HG02571 (cell line): Measurements from ENCODE around the gene CTU2.

Experiments
- ATAC-seq: cut with Tn5 transposase; IDR thresholded peaks from one replicate; pipeline ENCODE4 v1.9.1; 2021; ENCODE audit warnings: mild to moderate bottlenecking, moderate library complexity; ENCODE audit not compliant: unreplicated experiment

Gene CTU2

DNA sequence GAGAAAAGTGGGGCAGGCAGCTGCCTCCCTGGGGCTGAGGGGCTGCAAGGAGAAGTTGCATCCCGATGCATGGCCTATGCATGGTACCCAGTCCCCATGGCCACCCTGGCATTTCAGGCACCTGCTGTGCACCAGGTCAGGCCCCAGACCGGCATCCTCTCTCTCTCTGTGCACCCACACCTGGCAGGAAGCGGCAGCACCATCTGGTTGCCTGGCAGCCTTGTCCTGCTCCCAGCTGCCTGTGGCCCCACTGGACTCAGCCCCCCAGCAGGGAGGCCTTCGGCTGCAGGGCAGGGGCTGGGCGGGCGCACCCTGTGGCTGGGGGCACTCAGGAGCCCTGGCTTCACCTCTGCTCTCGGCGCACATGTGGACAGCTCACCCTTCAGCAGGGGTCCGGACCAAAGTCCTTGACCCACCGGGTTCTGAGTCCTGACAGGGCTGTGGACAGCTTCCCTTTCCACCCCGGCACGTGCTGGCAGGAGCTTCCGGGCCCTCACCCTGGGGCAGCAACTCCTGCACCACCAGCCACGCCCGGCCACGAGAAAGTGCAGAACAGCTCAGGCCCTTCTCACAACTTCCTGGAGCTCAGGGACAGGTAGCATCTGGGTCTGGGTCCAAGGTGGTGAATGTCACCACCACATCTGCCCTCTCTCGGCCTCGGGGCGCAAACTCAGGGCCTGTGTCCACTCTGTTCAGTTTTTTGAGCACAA lies 36.7 kb downstream of the CTU2 start:
- ATAC-seq, result no peak

DNA sequence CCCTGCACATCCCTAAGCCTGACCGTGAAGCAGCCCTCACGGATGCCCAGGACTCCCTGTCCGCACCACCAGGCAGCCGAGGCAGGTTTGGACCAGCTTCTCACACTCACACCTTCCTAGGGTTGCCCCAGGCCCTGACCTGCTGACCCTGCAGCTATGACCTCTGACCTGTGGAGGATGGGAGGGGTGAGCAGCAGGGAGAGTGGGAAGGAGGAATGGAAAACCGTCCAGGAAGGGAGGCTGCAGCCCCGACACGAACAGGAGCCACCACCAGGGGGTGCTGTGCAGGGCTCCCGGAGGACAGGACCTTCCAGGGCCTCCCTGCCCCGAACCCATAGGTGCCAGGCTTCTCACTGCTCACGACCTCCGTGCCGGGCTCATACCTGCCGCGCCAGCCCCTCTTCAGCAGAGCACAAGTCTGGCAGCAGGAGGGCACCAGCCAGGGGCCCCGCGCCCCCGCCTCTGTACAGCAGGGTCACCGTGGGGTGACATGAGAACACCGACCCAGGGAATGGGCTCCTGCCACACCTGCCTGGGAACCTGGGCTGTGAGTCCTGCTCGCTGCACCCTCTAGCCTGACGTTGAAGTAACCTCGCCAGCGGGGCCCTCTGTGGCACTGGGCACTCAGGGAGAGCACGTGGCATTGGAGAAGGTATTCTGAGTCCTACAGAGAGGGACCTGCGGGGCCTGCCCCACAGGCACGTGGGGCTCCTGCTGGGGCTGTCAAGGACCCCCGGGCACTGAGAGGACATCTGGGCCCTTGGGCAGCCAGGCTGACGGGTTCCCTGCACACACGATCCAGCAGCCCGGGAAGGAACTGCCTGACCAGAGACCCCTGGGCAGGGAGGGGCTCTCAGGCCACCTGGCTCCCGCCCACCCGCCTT lies 37.6 kb downstream of the CTU2 start:
- no peak for ATAC-seq

DNA sequence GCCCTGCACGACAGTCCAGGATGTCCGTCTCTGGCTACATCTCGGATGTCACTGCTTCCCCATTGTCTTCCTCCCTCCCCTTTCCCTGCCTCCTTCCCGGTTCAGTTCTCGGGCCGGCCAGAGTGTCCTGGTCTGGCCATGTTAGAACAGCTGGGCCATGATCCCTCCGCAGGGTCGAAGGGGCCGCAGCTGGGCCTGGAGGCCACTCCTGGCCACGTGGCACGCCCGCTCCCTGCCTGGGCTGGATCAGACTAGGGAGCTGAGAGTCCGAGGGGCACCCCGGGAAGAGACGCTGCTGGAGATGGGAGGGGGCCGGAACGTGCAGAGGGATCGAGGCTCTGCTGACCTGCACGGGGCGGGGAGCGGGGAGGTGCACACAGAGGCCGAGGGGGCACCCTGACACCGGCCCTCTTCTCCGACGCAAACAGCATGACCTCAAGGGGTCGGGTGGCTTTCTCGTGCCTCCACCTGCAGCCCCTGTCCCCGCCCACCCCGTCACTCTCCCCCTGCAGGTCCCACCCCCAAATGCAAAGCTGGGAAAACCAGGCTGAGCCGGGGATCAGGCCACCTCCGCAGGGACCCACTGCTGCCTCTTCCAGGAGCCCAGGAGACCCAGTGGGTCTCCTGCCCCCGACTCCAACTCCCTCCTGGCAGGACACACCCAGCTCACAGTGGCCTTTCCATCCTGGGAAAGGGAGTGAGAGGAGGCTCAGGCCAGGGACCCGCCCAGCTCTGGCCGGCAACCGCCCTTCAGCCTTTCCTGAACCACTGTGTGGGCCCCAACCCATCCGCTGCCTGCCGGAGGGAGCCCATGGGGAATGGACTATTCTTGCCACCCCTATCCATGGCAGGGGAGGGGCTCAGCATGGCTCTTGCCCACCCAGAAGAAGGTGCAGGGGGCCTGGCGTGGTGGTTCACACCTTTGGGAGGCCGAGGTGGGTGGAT lies 38.5 kb downstream of the CTU2 start:
- no peak for ATAC-seq

DNA sequence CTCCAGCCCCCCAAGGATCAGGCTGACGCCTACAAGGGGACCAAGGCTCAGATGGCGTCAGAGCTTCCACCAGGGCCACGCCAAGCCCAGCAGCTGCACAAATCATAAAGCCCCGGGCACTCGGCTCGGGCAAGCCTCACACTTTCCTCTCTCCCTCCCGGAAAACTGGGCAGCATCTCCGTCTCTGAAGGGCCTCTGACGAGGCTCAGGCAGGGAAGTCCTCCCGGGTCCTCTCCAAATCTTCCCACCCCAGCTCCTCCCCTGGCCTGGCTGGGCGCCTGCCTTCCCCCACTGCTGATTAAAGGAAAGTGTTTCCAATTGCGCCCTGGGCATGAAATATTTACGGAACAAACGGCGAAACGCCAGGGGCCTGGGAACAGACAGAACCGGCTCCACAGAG lies 40.2 kb downstream of the CTU2 start:
- ATAC-seq, result no peak

DNA sequence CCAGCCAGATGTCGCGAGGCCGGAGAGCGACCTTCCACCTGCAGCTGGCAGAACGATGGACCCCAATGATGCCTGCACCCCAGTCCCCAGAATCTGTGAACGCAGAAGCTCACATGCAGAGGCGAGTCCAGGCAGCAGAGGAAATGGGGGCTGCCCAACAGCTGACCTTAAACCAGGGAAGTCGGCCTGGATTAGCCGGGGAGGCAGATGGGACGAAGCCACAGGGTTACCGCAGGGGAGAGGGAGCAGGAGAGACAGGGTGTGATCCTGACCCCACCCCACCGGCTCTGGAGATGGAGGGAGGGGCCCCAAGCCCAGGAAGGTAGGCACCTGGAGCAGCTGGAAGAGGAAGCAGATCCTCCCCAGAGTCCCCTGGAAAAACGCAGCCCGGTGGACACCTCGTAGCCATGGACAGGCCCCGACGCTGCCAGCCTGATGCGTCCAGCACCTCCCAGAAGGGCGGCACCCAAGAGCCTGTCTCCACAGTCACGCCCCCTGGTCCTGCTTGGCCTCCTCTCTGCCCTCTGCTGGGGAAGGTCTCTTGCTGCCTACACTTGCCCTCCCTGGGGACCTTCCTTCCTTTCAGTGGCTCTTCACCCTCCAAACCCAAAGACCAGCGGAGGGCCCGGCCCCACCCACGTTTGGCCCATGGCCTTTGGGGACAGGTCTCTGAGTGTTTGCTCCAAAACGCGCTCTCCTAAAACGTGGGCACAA lies 41.4 kb downstream of the CTU2 start:
- ATAC-seq, result no peak

DNA sequence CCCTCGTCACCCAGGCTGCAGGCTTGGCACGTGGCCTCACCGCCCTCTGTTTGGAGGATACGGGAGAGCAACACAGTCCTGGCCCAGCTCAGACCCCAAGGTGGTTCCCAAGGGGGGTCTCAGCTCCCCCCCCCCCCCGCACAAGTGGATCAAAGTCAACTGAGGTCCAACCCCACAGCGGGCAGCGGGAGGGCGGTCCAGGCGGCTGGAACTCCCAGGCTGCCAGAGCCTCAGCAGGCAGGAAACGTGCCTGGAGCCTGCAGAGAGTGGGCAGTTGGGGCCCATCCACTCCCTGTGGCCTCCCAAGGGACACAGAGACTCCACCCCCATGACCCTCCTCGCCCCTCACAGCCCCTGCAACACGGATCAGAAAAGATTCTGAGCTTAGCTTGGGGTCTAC lies 42.1 kb downstream of the CTU2 start:
- ATAC-seq, result no peak

DNA sequence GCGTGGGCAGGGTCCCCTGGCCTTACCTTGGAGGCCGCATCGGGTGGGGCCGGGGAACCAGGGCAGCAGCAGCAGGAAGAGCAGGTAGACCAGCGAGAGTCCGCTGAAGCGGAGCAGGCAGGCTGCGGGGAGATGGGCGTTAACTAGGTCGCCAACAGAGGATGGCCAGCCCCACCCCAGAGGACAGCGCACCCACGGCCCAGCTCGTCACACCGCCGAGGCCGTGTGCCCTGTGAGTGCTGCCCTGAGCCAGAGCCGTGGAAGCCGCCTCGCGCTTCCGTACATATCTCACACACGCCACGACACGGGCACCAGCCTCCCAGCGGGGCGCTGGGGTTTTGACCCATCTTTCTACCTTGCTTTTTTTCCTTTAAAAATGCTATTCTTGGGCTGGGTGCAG lies 43.1 kb downstream of the CTU2 start:
- ATAC-seq, result no peak

DNA sequence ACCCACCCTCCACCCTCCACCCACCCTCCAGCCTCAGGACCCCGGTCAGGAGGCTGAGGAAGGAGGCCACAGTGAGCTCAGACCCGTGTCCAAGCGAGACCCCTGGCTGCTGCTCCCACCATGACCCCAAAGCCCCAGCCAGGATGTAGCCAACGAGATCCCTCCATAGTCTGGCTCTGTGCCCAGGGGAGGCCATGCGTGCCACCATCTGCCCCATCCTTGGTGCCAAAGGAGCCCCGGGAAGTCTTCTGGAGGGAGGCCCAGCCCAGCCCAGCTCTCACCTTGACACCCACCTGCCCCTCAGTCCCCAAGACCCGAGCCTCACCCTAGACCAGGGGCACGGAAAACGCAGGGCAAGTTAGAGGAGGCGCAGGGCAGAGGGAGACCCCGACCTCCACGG lies 44.6 kb downstream of the CTU2 start:
- ATAC-seq, result no peak

DNA sequence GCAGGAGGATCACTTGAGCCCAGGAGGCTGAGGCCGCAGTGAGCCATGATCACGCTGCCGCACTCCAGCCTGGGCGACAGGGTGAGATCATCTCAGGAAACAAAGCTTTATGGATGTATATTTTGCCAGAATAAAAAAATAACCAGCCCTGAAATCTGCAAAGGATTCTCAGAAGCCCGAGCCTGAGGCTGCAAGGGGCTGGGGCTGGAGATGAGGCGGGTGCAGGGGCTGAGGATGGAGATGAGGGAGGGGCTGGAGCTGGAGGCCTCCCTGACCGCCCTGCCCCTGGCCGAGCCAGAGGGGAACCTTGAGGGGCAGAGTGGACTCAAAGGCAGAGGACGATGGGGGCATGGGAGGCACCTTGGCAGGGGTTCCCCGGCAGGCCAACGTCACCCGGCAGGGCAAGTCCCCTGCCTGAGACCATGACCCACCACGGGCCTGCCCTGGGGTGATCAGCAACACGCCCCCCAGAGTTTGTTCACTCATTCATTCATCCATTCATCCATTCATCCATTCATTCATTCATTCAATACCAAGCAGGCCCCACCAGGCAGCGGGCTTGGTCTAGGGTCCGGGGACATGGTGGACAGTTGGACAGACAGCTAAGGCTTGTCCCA lies 46.2 kb downstream of the CTU2 start:
- ATAC-seq, result no peak

DNA sequence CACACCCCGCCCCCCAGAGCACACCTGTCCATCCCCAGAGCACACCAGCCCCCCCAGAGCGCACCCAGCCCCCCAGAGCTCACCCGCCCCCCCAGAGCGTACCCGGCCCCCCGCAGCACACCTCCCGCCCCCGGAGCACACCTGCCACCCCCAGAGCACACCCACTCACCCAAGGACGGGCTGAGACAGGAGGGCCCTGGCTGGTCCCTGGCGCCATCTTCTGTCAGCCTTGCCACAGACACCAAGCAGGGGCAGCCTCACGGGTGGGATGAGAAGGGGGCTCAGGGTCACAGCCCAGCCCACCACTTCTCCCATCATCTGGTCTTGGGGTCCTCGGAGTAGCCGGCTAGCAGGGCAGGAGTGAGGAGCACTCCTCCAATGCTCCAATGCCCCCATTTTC lies 46.9 kb downstream of the CTU2 start:
- ATAC-seq, result no peak

DNA sequence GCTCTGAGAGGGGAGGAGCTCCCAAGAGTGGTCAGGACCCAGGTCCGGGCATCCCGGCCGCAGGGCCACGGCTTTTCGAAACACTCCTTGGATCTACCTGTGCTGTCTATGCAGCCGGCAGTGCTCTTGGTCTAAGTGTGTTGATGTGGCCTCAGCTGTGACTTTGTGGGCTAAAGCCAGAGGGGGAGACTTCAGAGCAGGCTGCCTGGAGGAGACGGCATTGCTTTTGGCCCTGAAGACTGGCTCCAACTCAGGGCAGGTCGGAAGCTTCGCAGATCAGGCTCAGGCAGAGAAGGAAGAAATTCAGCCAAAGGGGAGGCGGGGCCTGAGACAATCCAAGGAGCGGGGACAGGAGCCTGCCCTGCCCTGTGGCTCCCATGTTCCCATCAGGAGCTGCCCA lies 47.3 kb downstream of the CTU2 start:
- ATAC-seq, result no peak

DNA sequence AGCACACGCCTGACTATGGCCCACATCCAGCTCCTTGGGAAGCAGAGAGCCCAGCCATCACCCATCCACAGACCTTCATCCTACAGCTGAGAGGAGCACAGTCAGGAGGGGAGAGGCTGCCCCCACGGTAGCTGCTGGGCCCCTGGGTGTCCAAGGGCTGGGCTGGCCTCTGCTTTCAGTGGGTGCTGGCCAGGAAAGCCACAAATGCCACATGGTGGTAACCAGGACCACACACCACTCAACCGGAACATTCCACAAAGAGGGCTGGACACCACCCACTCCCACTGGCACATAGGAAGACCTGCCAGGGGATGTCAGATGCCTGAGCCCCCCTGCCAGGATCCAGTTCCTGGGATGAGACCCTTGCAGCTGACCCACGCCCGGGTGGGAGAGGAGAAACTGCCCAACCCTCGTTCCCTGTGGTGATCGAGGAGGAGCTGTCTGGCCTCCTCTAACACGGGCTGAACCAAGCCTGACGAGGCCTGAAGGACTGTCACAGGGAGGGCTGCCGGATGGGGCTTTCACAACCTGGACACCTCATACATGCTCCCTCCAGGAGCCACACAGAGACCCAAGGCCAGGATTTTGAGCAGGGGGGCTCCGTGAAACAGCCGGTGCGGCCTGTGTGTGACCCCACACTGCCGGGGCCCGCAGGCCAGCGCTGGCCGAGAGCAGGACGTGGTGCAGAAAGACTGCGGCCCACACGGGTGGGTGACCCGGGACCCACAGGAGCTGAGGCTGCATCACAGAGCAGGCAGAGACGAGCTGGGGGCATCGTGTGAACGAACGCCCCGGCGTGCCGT lies 48.0 kb downstream of the CTU2 start:
- no peak for ATAC-seq

DNA sequence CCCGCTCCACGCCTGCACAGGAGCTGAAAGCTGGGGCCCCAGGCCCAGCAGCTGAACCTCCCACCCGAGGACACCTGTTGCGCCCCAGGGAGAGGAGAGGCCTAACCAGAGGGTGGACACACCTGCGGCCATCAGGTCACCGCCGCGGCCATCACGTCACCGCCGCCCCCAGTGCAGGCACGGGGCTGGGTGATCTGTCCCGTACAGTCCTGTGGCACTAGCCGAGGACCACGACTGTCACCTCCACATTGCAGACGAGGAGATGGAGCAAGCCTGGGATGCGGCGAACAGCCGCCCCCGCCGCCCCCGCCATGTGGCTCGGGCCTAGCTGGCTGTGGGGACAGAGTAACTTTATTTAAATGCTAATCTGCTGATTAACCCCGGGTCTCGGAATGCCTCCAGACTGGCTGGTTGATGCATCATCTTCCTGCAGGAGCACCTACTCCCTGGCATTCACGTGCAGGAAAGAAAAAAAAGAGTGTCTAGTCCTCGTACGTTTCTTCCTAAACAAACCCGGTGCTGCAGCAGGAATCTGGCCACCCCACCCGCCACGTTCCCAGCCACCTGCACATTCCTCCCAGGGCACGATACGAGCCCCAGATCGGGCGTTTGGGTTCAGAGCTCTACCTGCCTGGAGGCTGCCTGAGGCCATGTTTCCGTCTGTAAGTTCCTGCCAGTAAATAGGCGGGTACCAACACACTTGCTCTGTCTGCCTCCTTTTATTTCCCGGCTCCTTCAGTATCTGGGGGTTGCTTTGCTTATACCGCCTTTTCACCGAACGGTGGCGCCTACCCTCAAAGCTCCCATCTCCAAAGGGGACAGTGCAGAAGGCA lies 48.8 kb downstream of the CTU2 start:
- no peak for ATAC-seq

DNA sequence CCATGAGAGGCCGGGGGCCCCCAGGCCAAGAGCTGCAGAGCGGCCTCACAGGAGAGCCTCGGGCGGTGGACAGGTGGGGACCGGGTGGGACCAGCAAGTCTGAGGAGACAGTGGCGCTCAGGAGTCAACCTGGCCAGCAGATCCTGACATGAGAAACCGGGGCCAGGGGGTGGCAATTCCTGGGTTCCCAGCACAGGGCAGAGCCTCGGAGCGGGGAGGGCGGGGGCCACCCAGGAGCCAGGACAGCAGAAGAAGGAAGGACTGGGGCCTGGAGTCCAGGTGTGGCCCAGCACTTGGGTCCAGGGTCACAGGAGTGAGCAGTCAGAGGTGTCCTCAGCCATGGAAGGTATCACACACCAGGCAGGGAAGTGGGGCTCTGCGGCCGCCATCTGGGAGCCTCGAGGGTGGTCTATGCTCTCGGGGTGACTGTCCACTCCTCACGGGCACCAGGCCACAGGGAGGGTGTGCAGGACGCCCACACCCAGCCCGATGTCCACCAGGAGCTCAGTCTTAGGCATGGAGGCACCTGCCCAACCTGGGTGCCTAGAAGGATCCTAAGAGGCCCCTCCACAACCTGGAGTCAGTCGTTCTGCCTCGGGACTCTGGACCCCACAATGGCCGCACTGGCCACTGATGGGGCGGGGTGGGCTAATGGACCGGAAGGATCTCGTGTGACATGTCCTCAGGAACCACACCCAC lies 49.6 kb downstream of the CTU2 start:
- no peak for ATAC-seq

DNA sequence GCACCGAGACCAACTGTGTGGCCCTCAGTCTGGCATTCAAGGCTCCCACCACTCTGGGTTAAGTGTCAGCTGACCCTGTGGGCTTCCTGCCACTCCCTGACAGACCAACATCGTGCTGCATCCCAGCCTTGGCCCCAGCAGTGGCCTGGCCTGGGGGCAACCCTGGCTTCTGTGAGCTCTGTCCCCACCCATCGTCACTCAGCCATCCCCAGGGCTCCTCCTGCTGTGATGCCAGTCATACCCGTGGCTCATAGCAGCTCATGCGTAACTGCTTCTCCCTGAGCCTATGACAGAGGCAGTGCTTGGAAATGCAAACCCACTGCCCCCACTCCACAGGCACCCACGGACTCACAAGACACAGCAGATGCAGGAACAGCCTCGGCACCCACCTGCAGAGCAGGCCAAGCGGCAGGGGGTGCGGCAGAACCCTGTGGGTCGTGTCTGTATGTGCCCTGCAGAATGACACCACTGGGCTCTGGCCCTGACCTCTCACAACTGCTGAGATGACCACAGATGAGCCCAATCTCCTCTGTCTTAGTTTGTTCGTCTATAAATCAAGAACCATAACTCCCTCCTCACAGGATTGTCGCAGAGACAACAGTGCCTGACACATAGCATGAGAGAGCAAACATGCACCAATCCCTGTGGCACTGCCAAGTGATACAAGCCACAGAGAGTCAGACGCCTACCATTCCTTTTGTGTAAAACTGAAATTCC lies 52.1 kb downstream of the CTU2 start:
- no peak for ATAC-seq

DNA sequence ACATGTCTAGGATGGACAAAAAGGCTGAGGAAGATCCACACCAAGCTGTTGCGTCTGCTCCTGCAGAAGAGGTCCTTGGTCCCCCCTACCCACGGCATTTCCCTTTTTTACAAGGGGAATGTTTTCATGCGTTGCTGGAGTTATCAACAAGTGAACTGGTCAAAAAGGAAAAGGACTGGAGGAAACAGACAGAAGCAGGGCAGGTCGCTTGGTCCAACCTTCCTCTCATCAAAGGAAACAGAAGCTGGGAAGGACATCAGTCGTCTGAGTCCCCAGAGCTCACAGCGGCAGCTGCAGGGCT lies 52.6 kb downstream of the CTU2 start:
- no peak for ATAC-seq

DNA sequence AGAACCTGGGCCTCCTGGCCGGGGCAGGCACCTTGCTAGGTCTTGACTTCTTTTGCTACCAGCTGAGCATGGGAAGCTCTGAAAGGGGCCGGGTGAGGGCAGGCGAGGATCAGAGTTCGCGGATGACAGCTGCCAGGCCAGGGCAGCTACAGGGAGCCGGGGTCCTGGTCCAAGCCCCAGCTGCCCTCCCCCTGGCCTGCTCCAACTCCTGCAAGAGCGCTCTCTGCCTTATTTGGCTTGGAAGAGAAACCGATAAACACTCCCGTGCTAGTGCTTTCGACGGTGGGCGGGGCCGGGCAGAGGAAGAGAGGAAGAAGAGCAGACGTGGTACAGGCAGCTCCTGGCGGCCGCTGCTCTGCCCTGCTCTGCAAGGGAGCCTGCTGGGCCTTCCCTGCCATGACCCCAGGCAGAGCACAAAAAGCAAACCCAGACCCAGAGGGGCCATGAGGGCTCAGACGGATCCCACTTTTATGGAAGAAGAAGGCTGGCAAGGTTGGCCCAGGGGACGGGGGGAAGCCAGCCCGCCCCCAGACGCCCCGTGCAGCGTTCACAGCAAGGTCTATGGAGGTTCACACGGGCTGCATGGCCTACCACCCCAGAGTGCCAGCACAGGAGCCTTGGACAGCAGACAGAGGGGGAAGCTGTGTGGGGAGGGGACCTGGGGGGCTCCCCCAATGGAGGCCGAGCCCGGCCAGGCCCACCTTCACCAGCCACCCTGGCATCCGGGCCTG lies 53.1 kb downstream of the CTU2 start:
- no peak for ATAC-seq
